Measurements from ENCODE around the gene LYZL6. TPM values are rescaled to one million over a fixed set of nuclear protein-coding genes. Genes with fewer than 3 reads are reported as not detected.

Gene LYZL6
- total RNA-seq, 2 donors from 2014 or later, result not detected

GRCh38 chr17:35968520-35969054, 25.1 kb upstream of the LYZL6 start:
- no peak for TF ChIP-seq CTCF (IDR thresholded peaks at IDR 0.05)
- H3K36me3 ChIP-seq, result no peaks in the 10 kb centered on the region
- no peaks in the 10 kb centered on the region for H3K9me3 ChIP-seq

GRCh38 chr17:35965272-35965671, 21.8 kb upstream of the LYZL6 start:
- H3K9me3 ChIP-seq, result no peaks in the 10 kb centered on the region
- no peaks in the 10 kb centered on the region for H3K4me1 ChIP-seq
- no peaks in the 10 kb centered on the region for H3K36me3 ChIP-seq
- no peaks in the 10 kb centered on the region for H3K27me3 ChIP-seq
- H3K4me3 ChIP-seq, result no peak overlapping the region
- DNase-seq (ENCODE audit: low spot score), result peak; percentile 26
- H3K27ac ChIP-seq, result no peak overlapping the region
- no peak for TF ChIP-seq CTCF (IDR thresholded peaks at IDR 0.05)

More at GRCh38 chr17:35968520-35969054, 25.1 kb upstream of the LYZL6 start:
- no peak overlapping the region for H3K27ac ChIP-seq
- no peak overlapping the region for H3K4me3 ChIP-seq
- H3K27me3 ChIP-seq, result no peaks in the 10 kb centered on the region
- DNase-seq (ENCODE audit: low spot score), result peak; percentile 7
- H3K4me1 ChIP-seq, result peaks cover 0 to 4% of the 10 kb centered on the region in 2 donors

DNA sequence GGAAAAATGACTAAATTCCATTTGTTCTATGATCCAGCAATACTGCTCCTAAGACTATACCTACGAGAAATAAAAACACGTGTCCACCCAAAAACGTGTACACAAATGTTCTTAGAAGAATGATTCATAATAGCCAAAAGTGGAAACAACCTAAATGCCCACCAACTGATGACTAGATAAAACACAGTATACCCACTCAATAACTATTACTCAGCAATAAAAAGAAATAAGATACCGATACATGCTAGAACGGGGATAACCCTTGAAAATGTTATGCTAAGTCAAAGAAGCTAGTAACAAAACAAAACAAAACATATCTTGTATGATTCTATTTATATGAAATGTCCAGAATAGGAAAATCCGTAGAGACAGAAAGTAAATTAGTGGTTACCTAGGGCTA, 20.1 kb upstream of the LYZL6 start:
- DNase-seq (ENCODE audit: low spot score), result no peak
- Histone ChIP-seq H3K4me3 (no peak overlapping the region), H3K27ac (no peak overlapping the region), H3K36me3 (no peaks in the 10 kb centered on the region), H3K9me3 (no peaks in the 10 kb centered on the region), H3K27me3 (no peaks in the 10 kb centered on the region), H3K4me1 (no peaks in the 10 kb centered on the region)
- TF ChIP-seq CTCF (IDR thresholded peaks at IDR 0.05), result no peak

DNA sequence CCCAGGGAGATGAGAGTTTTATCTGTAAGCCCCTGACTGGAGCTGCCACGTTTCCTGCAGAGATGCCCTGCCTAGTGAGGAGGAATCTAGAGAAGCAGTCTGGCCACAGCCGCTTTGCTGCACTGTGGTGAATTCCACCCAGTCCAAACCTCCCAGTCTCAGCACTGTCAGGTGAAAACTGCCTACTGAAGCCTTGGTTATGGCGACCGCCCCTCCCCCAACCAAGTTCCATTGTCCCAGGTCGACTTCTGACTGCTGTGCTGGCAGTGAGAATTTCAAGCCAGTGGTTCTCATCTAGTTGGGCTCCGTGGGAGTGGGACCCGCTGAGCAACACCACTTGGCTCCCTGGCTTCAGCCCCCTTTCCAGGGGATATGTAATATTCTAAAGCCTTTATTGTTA, 10.2 kb upstream of the LYZL6 start:
- DNase-seq (ENCODE audit: low spot score), result no peak
- no peaks in the 10 kb centered on the region for H3K9me3 ChIP-seq
- no peak overlapping the region for H3K27ac ChIP-seq
- H3K27me3 ChIP-seq, result no peaks in the 10 kb centered on the region
- no peaks in the 10 kb centered on the region for H3K36me3 ChIP-seq
- H3K4me3 ChIP-seq, result no peak overlapping the region
- no peaks in the 10 kb centered on the region for H3K4me1 ChIP-seq
- TF ChIP-seq CTCF (IDR thresholded peaks at IDR 0.05), result no peak

DNA sequence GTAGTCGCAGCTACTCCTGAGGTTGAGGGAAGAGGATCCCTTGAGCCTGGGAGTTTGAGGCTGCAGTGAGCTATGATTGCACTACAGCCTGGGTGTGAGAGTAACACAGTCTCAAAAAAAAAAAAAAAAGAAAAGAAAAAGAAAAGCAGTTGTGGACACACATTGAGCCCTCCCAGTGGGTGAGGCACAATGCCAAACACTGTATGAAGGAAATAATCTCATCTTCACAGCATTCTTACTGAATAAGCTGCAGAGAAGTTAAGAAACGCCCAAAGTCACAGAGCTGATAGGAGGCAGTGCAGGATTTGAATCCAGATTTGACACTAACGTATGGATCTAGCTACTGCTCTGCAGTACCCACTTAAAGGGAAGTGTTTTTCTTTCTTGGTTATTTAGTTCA, 5.9 kb upstream of the LYZL6 start:
- no peak for TF ChIP-seq CTCF (IDR thresholded peaks at IDR 0.05)
- DNase-seq (ENCODE audit: low spot score), result no peak
- Histone ChIP-seq H3K4me1 (no peaks in the 10 kb centered on the region), H3K27me3 (no peaks in the 10 kb centered on the region), H3K4me3 (no peak overlapping the region), H3K9me3 (no peaks in the 10 kb centered on the region), H3K36me3 (no peaks in the 10 kb centered on the region), H3K27ac (no peak overlapping the region)

- no peak for TF ChIP-seq CTCF (IDR thresholded peaks at IDR 0.05)
- H3K9me3 ChIP-seq, result no peaks in the 10 kb centered on the region
- no peak for DNase-seq (ENCODE audit: low spot score)
Observed at GRCh38 chr17:35948092-35948491, 4.6 kb upstream of the LYZL6 start.

More at GRCh38 chr17:35948092-35948491, 4.6 kb upstream of the LYZL6 start:
- H3K4me1 ChIP-seq, result no peaks in the 10 kb centered on the region
- H3K27me3 ChIP-seq, result no peaks in the 10 kb centered on the region
- H3K36me3 ChIP-seq, result no peaks in the 10 kb centered on the region
- H3K27ac ChIP-seq, result no peak overlapping the region
- H3K4me3 ChIP-seq, result no peak overlapping the region

All from right atrium auricular region (tissue), 2 donors.